SIG-M5 (cell line): Measurements from ENCODE around the gene TARBP1.

Experiments used
- DNase-seq: peaks from one replicate; lab custom pipeline; 2025; lab: John Stamatoyannopoulos, UW

TARBP1 gene

DNA sequence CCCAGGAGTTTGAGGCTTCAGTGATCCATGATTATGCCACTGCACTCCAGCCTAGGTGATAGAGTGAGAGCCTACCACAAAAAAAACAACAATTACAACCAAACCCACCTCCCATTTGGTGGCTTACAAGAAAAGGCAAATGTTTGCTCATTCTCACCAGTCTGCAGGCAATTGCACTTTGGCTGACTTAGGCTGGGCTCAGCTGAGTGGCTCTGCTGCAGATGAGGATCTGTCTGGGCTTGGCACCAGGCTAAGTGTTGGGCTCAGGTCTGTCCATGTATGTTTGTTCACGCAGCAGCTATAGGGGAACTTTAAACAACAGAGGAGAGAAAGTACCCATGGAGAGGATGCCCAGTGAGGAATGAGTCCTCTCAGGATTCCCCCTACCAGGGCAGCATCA is 133.7 kb downstream of the TARBP1 start:
- DNase-seq: no peak

DNA sequence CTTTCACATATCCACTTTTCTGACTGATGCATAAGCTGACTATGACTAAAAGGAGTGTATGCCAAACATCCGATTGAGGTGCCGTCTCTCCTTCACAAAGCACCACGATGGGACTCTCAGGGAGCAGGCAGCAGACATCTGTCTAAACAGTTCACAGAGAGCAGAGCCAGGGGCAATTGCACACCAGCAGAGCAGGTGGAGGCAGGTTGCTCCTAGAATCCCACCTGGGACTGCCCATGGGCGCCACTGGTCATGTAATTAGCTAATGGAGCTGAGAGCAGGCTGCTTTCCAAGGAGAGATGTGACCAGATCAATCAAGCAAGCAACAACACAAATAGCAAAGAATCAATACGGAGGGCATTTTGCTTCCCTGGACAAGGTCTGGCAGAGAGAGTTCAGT is 136.2 kb downstream of the TARBP1 start:
- DNase-seq: no peak
